IPS-20b (cell line): ENCODE data around the gene TCEANC2.
A peak's percentile ranks its signal among the peaks of the same experiment; 100 is the strongest.

Source experiments
- H3K27ac ChIP-seq: one replicate; pipeline ENCODE4 v1.5.1; 2013; ENCODE audit warnings: low read length
- H3K27me3 ChIP-seq: 2 replicates; pipeline ENCODE4 v1.6.1; 2013; ENCODE audit warnings: mild to moderate bottlenecking, low read length, inconsistent platforms; ENCODE audit not compliant: insufficient read depth
- H3K36me3 ChIP-seq: 2 replicates; pipeline ENCODE4 v1.6.1; 2013; ENCODE audit warnings: low read depth, mild to moderate bottlenecking, inconsistent platforms, low read length, moderate library complexity; ENCODE audit not compliant: insufficient read depth
- H3K4me1 ChIP-seq: 2 replicates; pipeline ENCODE4 v1.6.1; 2013; ENCODE audit warnings: mild to moderate bottlenecking, control low read depth, inconsistent platforms, low read length, moderate library complexity; ENCODE audit not compliant: insufficient read depth
- H3K4me3 ChIP-seq: 2 replicates; pipeline ENCODE4 v1.5.1; 2013; ENCODE audit warnings: mild to moderate bottlenecking, low read length, inconsistent platforms
- H3K9ac ChIP-seq: 2 replicates; pipeline ENCODE4 v1.6.1; 2013; ENCODE audit warnings: low read depth, mild to moderate bottlenecking, inconsistent platforms, low read length, moderate library complexity
- H3K9me3 ChIP-seq: 2 replicates; pipeline ENCODE4 v1.6.1; 2013; ENCODE audit warnings: mild to moderate bottlenecking, low read depth, low read length, inconsistent platforms; ENCODE audit not compliant: insufficient read depth

TCEANC2 gene

DNA sequence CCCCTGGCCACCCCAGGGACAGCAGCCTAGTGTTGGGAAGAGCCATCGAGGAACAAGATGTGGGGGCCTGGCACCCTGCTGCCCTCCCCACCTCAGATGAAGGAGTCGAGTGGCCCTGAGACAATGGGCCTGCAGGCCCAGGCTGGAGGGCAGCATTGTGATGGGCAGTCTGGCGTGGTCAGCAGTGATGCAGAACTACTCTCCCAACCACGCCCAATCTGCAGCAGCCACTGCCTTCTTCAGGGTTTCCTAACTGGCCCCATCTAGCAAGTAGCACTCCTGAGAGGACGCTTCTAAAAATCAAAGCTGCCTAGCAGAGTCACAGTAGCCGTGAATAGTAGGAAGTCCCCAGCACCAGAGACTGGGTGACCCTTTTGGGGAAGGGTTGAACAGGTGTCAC lies 80.9 kb downstream of the TCEANC2 start:
- H3K27me3 ChIP-seq, result no peaks in the 10 kb centered on the region
- H3K4me3 ChIP-seq, result no peak overlapping the region
- no peaks in the 10 kb centered on the region for H3K9me3 ChIP-seq
- H3K36me3 ChIP-seq, result no peaks in the 10 kb centered on the region
- H3K27ac ChIP-seq, result no peak overlapping the region
- no peak overlapping the region for H3K9ac ChIP-seq
- peaks cover 22% of the 10 kb centered on the region for H3K4me1 ChIP-seq

DNA sequence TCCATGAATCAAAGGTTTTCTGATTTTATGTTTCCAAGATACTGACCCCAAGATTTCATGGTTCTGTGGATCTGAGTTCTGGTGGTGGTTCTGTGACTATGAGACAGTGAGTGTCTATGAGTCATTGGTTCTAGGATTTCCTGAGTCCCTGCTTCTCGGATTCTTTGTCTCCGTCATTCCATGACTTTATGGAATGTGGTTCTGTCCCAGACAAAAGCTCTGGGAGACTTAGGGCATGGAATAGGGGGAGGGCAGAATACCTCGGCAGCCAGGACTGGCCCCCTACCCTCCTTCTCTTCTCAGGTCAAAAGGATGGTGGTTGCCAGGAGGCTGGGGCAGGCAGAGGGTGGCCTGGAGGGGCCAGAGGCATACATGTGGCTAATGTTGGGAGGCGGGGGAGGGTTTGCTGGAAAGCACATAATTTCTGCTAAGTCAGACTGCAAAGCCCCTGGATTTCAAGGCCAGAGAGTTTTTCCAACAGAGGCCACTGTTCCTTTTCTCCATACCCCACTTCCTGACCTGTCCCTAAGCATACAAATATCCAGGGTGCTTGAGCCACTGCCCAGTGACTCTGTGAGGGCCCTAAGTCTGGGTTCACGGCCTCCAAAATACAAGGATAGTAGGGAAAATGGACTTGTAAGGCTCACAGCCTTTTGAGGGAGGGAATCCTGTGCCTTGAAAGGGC lies 82.2 kb downstream of the TCEANC2 start:
- H3K9ac ChIP-seq, result peak overlapping the region; percentile 50; the same call in 1 of the 2 replicates
- H3K27me3 ChIP-seq, result no peaks in the 10 kb centered on the region
- H3K9me3 ChIP-seq, result no peaks in the 10 kb centered on the region
- 0 out of 2 replicates have a peak overlapping the region, but pooled peaks have one; percentile 21 for H3K4me3 ChIP-seq
- no peaks in the 10 kb centered on the region for H3K36me3 ChIP-seq
- no peak overlapping the region for H3K27ac ChIP-seq
- H3K4me1 ChIP-seq, result peaks cover 22% of the 10 kb centered on the region

DNA sequence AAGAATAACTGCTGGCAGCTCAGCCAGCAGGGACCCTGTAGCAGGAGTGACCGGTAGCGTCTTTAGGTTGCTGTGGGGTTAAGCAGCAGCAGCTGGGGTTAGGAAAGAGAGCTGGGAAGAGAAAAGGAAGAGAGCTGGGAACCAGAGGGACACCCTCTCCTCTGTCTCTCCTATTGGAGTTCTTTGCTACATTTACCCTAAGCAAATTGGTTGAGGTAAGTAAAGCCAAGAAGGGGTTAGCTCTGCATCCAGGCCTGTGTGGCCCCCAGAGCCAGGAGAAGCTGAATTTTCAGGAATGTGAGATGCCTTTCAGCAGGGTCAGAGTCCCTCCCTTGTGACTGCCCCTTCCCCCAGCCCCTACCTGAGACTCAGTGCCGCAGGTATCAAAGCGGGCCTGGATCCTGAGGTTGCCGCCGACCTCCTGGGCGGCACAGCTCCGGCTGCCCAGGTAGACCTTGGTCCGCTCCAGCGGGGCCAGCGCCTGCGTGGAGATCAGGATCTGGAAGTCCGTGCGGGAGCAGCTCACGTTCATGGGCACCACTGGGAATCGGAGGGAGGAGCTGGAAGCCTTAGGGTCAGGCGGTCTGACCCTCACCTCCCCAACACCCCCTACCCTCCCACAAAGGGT lies 83.0 kb downstream of the TCEANC2 start:
- no peak overlapping the region for H3K27ac ChIP-seq
- H3K36me3 ChIP-seq, result no peaks in the 10 kb centered on the region
- H3K4me3 ChIP-seq, result 0 out of 2 replicates have a peak overlapping the region, but pooled peaks have one; percentile 21
- no peaks in the 10 kb centered on the region for H3K27me3 ChIP-seq
- no peaks in the 10 kb centered on the region for H3K9me3 ChIP-seq
- H3K9ac ChIP-seq, result peak overlapping the region; percentile 50; the same call in 1 of the 2 replicates
- H3K4me1 ChIP-seq, result peaks cover 22% of the 10 kb centered on the region

DNA sequence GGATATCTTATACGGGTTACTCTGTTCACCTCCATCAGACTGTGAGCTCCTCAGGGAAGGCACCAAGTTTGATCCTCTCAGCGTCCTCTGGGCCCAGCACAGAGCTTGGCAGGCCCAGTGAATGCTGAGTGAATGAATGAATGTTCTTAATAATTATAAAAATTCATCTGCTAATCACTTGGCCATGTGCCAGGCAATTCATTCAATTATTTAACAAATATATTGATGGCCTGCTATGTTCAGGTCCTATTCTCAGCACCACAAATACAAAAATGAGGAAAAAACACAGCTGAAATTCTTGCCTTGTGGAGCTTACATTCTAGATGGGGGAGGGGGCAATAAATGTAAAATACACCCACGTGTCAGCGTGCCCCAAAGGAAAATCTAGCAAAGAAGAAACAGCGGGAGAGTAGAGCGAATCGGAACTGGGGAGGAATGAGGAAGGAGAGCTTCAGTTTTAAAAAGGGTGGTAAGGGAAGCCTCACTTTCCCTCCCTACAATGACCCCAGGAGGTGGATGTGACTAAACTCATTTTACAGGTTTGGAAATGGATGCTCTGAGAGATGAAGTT lies 83.6 kb downstream of the TCEANC2 start:
- no peaks in the 10 kb centered on the region for H3K36me3 ChIP-seq
- H3K4me3 ChIP-seq, result no peak overlapping the region
- peaks cover 22% of the 10 kb centered on the region for H3K4me1 ChIP-seq
- H3K9ac ChIP-seq, result no peak overlapping the region; the same call in 1 of the 2 replicates
- H3K27ac ChIP-seq, result no peak overlapping the region
- no peaks in the 10 kb centered on the region for H3K9me3 ChIP-seq
- no peaks in the 10 kb centered on the region for H3K27me3 ChIP-seq

DNA sequence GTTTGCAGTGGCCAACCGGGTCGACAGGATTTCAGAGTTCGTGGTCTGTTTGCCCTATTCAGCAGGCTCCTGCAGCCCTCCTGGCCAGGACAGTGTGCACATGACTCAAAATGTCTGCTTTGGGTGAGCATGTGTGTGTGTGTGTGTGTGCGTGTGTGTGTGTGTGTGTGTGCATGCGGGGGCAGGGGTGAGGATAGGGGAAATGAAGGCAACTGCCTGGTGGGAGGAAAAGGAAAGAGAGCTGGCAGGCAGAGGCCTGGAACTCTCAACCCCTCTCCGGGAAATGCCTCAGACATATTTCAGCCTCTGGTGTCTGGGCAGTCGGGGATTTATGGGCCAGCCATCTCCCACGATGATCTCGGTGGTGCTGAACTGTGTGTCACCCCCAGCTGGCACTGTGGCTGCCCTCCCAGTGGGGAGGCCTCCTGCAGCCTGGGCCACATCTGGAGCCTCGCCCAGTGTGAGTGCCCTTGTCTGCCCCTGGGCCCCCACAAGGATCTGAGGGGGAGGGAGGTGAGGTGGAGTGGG lies 84.2 kb downstream of the TCEANC2 start:
- Histone ChIP-seq H3K36me3 (no peaks in the 10 kb centered on the region), H3K4me3 (no peak overlapping the region), H3K27ac (no peak overlapping the region), H3K9me3 (no peaks in the 10 kb centered on the region), H3K4me1 (peaks cover 22% of the 10 kb centered on the region), H3K9ac (no peak overlapping the region), H3K27me3 (no peaks in the 10 kb centered on the region)

DNA sequence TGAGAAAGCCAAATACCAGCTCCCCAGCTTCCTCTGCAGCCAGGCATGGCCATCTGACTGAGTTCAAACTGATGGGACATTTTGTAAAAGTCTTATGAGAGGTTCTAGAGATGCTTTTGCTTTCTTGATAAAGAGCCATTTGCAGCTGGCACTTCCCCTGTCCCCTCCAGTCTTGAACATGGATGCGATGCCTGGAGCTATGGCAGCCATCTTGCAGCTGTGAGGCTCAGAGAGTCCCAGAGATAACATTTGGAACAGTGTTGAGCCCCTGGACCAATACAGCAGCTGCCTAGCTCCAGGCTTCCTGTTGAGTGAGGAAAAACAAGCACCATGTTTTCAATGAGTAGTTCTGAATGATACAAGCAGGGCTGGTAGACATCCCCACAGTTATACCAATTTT lies 85.6 kb downstream of the TCEANC2 start:
- H3K36me3 ChIP-seq, result no peaks in the 10 kb centered on the region
- H3K9me3 ChIP-seq, result no peaks in the 10 kb centered on the region
- no peak overlapping the region for H3K9ac ChIP-seq
- H3K27me3 ChIP-seq, result no peaks in the 10 kb centered on the region
- H3K27ac ChIP-seq, result no peak overlapping the region
- no peak overlapping the region for H3K4me3 ChIP-seq
- peaks cover 22% of the 10 kb centered on the region for H3K4me1 ChIP-seq

DNA sequence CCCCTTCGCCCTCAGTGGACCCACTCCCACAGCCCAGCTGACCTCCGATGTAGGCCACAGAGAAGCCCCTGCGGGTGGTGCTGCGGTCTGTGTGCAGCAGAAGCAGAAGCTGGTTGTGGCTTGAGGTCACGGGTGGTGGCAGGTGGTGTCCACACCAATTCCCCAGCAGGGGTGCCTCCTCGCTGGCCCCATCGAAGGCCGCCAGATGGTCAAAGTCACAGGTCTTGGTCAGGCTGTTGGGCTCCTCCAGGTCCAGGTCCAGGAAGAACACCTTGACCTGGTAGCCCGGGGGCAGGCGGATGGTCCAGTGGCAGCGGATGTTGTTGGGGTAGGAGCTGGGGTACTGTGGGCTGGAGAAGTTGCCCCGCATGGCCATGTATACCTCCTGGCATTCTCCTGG lies 86.3 kb downstream of the TCEANC2 start:
- H3K9me3 ChIP-seq, result no peaks in the 10 kb centered on the region
- H3K27me3 ChIP-seq, result no peaks in the 10 kb centered on the region
- no peak overlapping the region for H3K27ac ChIP-seq
- no peak overlapping the region for H3K4me3 ChIP-seq
- H3K36me3 ChIP-seq, result no peaks in the 10 kb centered on the region
- H3K9ac ChIP-seq, result no peak overlapping the region
- peaks cover 22% of the 10 kb centered on the region for H3K4me1 ChIP-seq

DNA sequence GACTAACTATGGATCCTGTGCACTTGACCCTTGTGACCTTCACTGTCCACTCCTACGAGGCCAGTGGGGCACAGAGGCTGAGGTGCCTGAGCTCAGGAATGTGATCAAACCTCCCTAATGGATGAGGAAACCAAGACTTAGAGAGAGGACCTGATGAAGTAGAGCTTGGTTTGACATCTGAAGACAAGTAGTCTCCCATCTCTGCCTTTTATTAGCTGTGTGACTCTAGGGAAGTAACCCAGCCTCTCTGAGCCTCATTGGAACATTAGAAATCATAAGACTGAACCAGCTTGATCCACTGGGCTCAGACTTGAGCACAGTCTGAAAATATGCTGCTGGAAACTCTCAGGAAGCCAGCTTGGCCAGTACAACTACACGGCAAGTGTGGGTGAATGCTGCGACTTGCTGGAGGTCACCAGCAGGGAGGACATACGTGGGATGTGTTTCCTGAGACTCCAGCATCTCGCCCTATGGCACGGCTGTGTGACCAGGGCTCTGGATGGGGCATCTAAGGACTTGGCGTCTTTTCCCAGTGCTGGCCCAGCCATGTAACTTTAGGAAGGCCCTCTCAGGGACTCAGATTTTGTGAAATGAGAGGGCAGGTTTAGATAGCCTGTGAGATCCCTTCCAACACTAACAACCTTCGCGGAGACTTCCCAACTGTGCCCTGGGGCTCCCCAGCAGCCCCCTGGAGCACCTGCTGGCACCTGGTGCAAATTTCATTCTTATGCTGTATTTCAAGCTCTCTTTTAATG lies 88.9 kb downstream of the TCEANC2 start:
- Histone ChIP-seq H3K27me3 (no peaks in the 10 kb centered on the region), H3K27ac (no peak overlapping the region), H3K36me3 (no peaks in the 10 kb centered on the region), H3K4me1 (peaks cover under 1% of the 10 kb centered on the region), H3K9me3 (no peaks in the 10 kb centered on the region), H3K4me3 (no peak overlapping the region), H3K9ac (no peak overlapping the region)

DNA sequence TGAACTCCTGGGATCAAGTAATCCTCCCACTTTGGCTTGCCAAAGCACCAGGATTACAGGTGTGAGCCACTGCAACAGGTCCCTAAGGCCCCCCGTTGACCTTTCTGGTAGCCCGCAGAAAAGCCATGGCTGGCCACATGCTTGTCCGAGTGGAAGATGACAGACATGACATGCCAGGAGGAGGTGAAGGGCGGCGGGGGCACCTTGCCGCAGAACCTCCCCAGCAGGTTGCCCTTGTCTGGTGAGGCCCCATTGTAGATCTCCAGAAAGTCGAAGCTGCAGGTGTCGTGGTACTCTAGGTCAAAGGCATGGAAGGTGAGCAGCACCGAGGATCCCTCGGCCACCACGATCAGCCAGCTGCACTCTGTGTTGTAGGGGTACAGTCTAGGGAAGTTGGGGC lies 91.0 kb downstream of the TCEANC2 start:
- Histone ChIP-seq H3K27me3 (no peaks in the 10 kb centered on the region), H3K4me3 (no peak overlapping the region), H3K27ac (no peak overlapping the region), H3K9me3 (no peaks in the 10 kb centered on the region), H3K4me1 (no peaks in the 10 kb centered on the region), H3K36me3 (no peaks in the 10 kb centered on the region), H3K9ac (no peak overlapping the region)

DNA sequence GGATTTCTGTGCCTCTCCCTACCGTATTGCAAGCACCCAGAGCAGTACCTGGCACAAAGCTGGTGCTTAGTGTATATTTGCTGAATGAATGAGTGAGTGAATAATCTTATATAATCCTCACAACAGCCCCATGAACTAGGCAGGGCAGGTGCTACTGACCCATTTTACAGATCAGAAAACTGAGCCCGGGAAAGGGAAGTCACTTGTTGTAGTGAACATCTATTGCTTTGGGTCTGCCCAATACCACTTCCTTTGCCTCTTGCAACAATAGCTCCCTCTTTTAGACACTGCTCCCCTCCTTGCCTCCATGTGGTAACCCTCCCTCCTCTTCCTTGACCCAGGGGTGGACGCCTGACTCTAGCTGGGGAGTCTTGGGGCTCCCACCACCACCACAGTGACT lies 96.3 kb downstream of the TCEANC2 start:
- Histone ChIP-seq H3K27me3 (no peaks in the 10 kb centered on the region), H3K9ac (no peak overlapping the region), H3K4me1 (peaks cover 11% of the 10 kb centered on the region), H3K4me3 (no peak overlapping the region), H3K9me3 (no peaks in the 10 kb centered on the region), H3K36me3 (no peaks in the 10 kb centered on the region), H3K27ac (no peak overlapping the region)

DNA sequence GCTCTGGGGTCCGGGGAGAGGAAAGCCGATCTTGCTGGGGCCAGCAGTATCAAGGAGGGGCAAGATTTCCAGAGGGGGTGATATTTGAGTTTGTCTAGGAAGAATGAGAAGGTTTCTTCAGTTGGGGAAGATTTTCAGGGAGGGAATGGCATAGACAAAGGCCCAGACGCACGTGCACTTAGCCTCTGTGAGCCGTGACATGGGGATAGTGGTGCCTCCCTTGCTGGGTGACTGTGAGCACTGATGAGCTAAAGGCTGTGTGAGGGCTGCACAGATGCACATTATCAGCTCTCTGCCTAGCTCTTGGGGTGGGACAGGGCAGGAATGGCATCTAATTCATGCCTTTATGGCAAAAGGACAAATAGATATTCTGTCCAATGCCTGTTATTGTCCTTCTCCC lies 97.6 kb downstream of the TCEANC2 start:
- Histone ChIP-seq H3K9me3 (no peaks in the 10 kb centered on the region), H3K27ac (no peak overlapping the region), H3K36me3 (no peaks in the 10 kb centered on the region), H3K9ac (no peak overlapping the region), H3K4me1 (peaks cover 11% of the 10 kb centered on the region), H3K27me3 (no peaks in the 10 kb centered on the region), H3K4me3 (no peak overlapping the region)
